ENCODE data around the gene ADGRF1.
"Not testable (repeated sequence)": the region's sequence is repeated elsewhere in the genome, so short reads cannot be mapped to it uniquely, and the experiment has no call there.

ADGRF1 gene

DNA sequence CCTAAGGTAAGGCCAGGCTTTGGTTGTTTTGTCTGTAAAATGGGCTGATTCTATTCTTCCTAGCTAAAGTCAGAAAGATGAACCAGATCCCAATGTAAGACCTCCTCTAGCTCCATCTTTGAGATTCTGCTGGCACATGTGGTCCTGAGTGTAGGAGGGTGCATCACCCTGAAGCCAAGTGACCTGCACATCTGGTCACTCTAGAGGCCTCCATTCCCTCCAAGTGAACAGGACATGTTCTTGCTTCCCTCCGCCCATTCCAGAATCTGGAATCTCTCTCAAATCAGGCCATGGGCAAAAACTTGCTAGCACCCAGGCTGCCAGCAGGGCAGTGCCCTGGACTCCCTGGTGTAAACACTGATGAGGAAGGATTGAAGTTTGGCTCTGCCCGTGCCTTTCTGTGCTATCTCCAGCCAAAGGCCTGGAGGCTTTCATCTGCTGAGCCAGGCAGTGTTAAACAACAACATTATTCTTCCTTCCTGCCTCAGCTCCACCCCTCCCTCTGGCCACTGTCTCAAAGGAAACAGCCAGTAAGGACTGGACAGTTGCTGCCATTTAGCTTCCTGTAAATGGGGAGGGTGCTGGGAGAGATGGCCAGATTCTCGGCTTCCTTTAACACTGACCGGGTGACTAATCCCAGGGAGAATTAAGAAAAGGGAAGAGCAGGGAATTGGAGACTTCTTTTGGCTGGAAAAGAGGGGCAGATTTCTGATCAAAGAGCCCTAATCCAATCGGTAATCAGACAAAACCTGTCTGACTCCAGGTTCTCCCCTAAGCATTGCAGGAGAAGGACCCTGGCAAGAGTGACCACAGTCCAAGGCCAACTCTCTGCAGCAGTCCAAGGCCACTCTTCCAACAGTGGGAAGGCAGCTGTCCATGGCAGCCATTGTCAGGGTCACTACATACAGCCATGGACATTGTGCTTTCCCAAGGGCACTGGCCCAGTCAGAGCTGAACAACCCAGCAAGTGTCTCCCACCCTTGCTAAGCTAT is 19.5 kb upstream of the ADGRF1 start:
- no peak for DNase-seq

DNA sequence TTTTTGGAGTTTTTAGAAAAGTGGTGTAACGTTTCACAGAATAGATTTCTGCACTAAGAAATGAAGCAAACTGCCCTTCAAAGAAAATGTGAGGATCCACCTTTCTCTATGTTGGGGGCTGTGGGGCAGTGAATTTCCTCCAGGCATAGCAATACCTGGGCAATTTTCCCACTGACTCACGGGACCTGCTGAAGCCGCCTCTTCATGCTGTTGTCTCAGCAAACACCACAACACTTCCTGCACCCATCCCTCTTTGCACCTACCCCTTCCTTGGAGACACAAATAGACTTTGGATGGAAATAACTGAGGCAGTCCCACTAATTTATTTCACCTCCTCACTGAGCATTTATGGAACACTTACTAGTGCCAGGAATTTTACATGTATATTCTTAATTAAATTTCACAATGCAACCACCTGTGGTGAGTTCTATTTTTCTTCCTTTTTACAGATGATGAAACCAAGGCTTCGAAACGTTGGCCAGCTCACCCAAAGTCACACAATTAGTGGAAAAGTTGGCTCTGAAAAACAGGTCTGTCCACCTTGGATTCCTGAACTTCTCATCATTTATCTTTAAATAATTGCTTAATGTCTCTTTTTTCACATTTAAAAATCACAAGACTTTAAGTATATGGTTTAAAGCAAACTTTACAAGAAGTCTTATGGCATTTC is 17.2 kb upstream of the ADGRF1 start:
- DNase-seq = no peak

DNA sequence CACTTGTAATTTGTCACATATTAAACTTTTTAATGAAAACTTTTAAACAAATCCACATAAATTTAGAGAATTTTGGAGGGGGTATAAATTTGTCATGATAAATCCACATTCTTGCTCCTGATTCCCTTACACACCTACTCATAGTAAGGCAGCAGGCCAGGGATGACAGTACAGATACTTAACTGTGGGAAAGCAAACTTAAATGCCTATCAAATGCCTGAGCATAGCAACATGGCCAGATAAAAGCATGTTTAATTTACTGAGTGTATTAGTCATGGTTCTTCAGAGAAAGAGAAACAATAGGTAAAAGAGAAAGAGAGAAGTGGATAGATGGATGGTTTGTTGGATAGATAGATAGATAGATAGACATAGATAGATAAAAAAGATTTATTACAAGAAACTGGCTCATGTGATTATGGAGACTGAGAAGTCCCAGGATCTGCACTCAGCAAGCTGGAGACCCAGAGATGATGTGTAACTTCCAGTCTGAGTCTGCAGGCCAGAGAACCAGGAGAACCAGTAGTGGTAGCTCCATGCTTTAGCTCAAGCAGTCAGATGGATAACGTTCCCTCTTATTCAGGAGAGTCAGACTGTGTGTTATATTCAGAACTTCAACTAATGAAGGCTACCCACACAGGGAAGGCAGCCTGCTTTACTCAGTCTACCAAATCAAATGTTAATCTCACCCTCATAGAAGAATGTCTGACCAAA is 15.9 kb upstream of the ADGRF1 start:
- no peak for DNase-seq

DNA sequence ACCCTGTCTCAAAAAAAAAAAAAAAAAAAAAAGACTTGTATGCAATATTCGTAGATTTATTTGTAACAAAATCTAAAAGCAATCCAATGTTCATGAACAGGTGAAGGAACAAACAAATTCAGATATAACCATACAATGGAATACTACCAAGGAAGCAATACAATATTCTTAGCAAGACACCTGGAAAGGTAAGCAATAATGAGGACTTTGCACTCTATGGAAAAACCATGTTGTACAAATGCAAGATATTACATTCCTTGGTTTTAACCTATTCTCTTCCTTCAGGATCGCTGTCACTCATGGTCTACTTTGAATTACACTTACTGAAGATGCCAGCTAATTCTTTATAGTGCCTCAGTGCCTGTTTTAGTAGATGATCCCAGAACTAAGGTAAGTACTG is 14.7 kb upstream of the ADGRF1 start:
- no peak for DNase-seq

DNA sequence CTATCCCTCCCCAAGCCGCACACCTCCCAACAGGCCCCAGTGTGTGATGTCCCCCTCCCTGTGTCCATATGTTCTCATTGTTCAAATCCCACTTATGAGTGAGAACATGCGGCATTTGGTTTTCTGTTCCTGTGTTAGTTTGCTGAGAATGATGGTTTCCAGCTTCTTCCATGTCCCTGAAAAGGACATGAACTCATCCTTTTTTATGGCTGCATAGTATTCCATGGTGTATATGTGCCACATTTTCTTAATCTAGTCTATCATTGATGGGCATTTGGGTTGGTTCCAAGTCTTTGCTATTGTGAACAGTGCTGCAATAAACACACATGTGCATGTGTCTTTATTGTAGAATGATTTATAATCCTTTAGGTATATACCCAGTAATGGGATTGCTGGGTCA is 12.2 kb upstream of the ADGRF1 start:
- DNase-seq = not testable (repeated sequence)

DNA sequence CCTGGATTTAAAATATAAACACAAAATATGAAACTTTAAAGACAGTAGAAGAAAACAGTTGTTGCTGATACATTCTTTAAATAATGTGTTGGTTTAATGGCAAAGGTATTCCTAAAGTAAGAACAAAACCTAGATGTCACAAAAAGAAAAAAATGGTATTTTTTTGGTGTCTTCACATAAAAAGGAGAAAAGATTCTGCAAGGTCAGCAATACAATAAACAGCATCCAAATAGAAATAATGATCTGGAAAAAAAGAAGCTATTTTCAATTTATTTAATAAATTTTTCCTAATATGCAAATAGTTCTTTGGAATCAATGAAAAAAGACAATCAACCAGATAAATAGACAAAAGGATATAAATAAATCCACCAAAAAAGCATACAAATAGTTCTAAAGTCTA is 6.5 kb upstream of the ADGRF1 start:
- DNase-seq = no peak

DNA sequence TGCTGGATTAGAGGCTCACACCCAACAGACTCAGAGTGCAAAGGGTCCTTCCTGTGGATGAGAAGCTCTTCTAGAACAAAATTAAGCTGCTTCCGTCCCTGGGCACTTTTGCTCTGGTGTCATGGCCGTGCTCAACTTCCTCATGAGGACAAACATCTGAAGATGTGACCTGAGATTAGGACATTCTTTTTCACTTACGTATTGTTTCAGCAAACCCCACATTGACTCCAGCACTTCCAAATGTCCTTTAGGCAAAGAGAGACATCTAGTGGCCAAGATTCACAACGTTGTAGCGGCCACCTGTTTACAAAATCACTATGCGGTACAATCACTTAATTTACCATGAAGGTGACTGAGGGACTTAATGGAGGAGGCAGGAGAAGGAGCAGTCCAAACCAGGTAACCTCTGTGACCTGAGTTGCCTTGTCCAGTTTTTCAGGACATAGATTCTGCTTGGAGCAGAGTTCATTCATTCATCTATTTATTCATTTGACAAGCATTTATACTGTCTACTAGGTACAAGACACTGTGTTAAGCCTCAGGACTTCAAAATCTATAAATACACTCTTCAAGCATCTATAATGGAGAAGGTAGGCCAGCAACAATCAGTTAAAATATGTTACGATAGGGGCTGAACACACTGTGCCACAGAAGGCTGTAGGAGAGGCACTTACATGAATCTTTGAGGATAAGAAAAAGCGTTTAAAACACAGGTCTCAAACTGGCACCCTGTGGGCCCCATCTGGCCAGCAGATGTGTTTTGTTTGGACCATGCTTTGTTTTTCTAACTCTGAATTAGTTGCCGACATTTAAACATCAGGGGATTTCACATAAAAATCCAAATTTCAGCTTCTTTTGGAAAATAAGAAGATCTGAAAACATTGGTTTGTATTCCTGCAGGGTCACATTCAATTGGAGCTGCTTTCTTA is 5.6 kb upstream of the ADGRF1 start:
- peak; percentile 43 for DNase-seq

DNA sequence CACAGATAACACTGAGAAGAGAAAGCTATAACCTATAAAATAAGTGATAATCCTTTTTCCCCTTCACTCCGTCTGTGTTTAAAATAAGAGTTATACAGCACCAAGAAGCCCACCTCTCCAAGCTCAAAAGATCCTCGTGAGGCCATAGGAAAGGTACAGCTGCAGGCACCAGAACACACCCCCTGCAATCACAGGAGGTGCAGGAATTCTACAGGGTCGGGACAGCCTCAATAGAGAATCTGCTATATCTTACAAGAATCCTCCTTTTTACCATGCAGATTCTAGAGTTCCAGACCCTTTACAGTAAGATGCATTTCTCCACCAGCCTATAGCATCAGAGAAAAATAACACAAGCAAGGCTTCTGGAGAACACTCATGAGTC is 5.0 kb upstream of the ADGRF1 start:
- no peak for DNase-seq

DNA sequence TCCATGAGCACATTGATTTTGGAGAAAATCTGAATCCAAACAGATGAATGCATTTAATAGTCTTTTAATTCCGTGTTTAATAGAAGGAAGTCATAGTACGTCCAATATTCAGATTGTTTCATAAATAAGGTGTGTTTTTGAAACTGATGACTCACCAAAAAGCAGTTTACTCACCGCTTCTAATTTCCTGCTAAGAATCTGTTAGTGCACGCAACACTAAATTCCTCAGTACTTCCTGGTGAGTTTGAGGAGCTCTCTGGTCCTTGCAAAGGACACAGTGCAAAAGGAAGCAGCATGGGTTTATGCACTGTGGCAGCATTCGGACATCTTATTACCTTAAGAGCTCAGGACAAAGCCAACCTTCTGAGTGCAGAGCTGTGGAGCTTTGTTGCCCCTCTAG is 2.3 kb upstream of the ADGRF1 start:
- no peak for DNase-seq

DNA sequence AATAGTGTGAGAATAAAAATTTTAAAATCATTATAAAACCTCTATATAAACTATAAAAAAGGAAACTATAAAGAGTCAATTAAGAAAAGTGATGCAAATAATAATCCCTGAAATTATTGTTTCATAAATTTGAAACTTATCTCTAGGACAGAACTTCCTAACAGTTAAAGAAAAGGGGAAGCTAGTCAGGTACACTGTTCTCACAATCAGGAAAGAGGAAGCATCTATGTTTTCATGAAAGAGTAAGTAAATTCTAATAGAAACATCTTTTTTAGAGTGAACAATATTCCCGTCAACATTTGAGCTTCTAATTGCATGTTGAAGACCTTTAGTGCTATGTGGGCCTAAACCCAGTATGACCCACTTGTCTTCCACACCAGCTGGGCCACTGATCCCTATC is 1.2 kb upstream of the ADGRF1 start:
- DNase-seq = no peak

DNA sequence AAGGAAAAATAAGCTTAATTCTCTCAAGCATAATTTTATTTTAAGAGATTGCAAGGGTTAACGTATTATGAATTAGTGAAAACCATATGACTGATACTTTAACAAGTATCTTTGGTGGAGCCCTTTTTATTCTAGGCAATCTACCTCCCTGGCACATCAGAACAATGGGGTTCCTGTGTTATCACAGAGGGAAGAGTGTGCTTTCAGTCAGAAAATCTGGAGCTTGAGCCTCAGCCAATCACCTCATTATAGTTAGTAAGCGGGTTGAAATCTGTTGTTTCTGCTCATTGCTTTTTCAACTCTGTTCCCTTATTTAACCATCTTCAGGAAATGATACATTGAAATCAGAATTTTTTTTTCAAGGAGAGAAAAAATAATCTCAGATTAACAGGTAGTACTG is 391 bp downstream of the ADGRF1 start:
- DNase-seq = no peak

DNA sequence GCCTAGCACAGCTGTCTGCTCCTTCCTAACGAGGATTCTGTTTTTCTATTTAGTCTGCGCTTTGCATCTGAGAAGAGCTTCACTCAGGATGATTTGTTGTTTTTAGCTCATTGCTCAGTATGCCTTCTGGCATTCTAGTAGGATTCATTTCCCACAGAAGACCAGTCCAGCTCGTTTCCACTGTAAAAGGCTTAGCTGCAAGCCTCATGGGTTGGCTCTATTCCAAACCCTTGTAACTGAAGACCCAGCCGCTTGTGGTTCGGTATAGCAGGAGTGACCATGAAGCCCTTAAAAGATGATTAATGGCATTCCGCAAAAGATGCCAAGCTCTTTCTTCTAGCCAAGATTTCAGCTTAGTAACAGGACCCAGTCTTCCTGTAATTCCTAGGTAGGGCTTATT is 7.2 kb downstream of the ADGRF1 start:
- no peak for DNase-seq

DNA sequence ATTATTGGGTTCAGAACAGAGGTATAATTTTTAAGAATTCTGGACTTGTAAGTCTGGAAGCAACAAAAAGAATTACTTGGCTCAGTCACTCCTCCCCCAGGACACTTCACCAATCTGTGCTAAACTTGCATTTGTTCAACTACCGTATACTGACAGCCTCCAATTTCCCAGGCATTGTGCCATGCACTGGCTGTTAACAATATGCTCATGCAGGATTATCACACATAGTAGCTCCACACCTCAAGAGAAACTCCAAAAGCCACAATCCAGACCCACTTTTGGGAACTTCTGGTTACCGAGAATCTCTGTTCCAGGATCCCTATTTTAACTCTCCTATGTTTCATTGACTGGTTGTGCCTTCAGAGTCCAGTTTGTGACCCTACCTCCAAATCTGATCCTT is 7.7 kb downstream of the ADGRF1 start:
- DNase-seq = no peak

DNA sequence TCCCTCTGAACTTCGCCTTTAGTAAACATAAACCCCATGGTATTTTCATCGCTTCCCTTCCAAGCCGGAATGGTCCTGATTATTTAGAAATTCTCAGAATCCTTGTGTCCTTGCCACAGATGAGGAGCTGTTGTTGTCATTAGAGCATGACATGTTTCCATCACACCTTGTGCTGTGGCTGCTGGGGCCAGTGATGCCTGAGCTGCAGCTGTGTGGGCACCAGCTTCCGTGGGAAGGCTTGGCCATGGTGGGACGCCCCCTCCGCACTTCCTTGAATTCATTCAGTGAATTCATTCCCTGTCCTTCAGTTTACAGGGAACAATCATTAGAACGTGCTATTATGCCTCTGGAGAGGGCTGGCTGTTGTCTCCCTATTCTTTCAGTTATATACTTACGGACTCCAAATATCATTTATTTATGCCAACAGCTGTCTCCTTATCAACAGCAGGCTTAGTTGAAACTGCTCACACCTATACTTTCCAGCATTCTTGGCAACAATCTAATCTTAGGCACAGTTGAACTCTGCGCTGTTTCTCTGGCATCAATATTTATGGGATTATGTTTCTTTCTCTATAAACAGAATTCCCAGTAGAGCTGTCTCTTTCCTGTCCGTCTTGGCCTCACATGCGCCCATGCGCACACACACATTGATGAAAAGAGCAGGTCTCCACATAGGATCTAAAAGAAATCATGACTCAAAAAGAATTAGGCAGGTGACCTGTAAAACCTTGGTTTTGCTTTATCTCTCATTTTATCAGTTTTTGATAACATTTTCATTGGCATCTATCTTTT is 9.0 kb downstream of the ADGRF1 start:
- no peak for DNase-seq

DNA sequence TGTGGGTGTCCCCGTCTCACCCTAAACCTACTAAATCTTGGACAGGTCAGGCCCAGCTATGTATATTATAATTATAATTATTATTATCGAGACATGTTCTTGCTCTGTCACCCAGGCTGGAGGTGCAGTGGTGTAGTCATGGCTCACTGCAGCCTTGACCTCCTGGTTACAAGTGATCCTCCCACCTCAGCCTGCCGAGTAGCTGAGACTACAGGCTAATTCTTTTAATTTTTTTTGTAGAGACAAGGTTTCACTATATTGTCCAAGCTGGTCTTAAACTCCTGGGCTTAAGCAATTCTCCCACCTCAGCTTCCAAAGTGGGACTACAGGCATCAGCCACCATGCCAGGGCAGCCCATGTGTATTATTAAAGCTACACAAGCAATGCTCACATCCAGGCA is 10.5 kb downstream of the ADGRF1 start:
- DNase-seq = no peak

DNA sequence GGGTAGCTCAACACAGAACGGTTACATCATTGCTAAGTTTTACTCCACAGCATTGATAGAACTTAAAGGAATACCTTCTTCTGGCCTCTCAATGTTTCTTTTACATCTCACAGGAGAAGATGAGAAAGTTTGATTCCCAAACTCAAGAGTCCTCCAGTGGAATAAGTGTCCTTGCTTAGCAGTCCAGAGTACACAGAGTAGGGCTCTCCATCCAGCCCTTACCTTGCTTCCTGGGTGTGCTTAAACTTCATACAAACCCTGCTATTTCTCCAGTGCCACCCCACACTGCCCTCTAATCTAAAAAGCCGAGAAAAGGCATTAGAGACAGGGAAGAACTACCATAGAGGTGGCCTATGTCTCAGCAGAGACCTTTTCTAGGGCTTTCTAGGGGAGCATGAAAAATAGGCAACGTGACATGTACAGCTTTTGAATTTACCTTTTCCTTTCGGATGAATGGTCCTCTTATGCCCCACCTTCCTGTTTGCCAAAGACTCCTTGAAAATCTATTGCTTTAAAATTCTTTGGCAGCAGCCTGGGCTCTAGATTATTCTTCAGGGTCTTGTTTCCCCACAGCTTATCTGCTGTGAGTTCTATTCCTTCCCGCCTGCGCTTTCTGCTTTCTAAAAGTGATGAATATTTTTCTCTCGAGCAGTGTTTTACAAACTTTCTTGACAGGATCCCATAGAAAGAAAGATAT is 12.1 kb downstream of the ADGRF1 start:
- DNase-seq = no peak

DNA sequence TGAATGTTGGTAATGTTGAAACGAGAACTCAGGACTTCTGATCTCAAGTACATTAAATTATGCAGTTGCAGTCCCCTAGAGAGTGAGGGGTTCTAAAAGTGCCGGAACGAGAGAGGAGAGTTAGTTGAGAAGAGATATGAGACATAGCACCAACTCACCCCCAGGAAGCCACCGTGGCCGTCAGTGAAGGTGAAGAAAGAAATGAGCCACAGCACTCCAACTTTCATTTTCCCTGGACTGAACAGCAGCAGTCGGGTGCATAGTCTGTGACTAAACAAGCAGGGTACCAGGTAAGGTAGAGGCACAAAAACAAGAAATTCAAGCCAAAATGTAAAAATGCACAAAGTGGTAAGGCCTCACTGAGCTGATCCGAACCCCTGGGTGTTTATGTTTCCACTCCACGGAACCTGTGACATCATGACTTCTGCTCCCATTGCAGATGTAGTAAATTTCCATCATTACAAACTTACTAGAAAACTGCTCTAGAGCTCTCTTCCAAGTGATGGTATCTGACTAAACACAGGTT is 13.2 kb downstream of the ADGRF1 start:
- no peak for DNase-seq

DNA sequence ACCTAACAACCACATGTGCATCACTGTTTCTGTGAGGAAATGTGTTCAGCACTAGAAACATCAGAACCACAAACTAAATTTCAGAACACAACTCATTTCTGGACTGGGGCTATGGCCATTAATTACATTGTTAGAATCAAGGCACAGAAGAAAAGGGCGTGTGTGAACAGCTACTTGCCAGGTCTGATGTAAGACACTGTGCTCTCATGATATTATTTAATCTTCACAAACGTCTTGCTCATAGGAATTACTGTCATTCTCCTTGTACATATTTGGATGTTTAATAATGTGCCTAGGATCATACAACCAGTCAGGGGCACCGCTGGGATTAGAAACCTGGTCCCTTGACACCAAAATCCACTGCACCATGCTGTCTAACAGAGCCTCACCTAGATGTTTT is 14.8 kb downstream of the ADGRF1 start:
- DNase-seq = no peak

DNA sequence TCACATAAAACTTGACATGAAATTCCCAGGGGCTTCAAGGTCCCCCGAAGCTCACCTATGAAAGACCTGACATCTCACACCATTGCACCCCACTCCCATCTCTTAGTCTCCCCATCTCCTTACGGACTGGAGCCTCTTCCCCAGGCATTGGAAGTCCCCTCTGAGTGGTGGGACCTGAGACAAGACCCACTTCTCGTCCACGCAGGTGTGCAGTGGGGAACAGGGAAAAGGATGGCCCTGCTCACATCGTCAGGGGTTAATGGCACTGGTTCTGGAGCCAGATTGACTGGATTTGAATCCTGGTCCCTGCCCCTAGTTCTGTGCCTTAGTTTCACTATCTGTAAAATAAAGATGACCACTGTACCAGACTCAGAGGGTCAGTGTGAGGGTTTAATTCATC is 15.5 kb downstream of the ADGRF1 start:
- no peak for DNase-seq

DNA sequence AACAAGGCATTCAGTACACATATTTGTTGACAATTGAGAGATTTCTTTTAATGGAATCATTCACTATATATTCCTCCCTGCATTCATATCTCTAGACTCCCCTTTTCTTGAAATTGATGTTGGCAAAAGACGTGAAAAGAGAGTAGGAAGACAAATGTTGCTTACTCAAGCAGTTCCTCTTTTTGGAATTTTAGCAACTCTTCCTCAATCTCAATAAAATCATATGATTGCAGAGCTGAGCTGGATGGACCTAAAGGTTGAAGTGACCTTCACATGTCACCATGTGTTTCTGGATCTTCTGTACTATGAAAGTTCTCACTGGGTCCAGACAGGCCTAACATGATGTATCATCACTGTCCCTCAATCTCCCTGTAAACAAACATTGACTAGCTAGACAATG is 18.6 kb downstream of the ADGRF1 start:
- no peak for DNase-seq

DNA sequence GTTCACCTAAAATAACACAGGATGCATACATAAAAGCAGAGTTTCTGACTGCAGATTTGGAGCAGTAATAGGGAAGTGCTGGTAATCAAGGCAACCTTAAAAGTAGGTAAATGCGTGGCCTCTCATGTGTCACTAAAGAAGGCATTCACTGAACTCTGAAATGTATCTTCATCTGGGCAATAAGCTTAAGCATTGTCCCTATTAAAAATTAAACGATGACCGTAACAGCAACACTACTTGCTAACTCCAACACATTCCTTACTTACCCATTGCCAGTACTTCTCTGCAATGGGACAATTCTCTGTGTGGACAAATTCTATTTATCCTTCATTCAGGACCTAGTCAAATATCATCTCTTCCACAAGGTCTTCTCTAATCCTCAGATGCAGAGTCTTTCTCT is 19.9 kb downstream of the ADGRF1 start:
- DNase-seq = no peak

All from NCI-H2081 treated with DMSO at 0.1 percent for 48 hours (cell line).